H1 (cell line): Measurements from ENCODE around the gene CPED1. TPM values are rescaled to one million over a fixed set of nuclear protein-coding genes. Genes with fewer than 3 reads are reported as not detected.

ENCODE experiments used
- KDM1A ChIP-seq: fragments of 200-600, 300-600 bp; sonication (generic); IDR thresholded peaks from 2 replicates; pipeline ENCODE4 v1.7.1; 2016; ENCODE audit warnings: mild to moderate bottlenecking, low read length, borderline replicate concordance
- polyA plus RNA-seq, 7 experiments: library from polyadenylated mRNA; depleted of rRNA in 3 of 7; stranded (reverse) in 5 of 7; unstranded in 2 of 7; fragments of >200 nt in 5 of 7; fragments of 200-250 nt in 2 of 7; gene quantifications; 1 replicate in 5 of 7; 2 replicates in 1 of 7; 4 replicates in 1 of 7; pipeline versions ENCODE4 v1.2.1 to v1.2.3, GENCODE V29; 2011 to 2013; ENCODE audit warnings: missing spikeins in 2 of 7, mixed read lengths in 2 of 7
- total RNA-seq: library from RNA; stranded (reverse); fragmentation: NEBNext Ultra II Directional; extraction: Animal tissue kit (Norgen Biotek cat#: 25700); gene quantifications from 2 replicates; pipeline ENCODE4 v1.2.1, GENCODE V29; 2021

CPED1 gene
- total and polyA plus RNA-seq, 2 of the 8 experiments (the other 6 are each of a cell fraction or from before 2014, with no cell fraction given), result 0.08 to 0.39 TPM

- TF ChIP-seq KDM1A, result no peak
These were observed 96.3 kb downstream of the CPED1 start (continued) for GRCh38 chr7:121084748-121085336.
